GM23338 (cell line): ENCODE results near the gene ACAD11. TPM values are rescaled to one million over a fixed set of nuclear protein-coding genes. Genes with fewer than 3 reads are reported as not detected.

Experiments
- ATAC-seq: fragments of 200-7000 bp; cut with Tn5 transposase; 3 replicates; pipeline ENCODE4 v1.9.1; 2020
- DNase-seq: peaks from one replicate; pipeline ENCODE4 v3.0.0-alpha.2; 2015; ENCODE audit warnings: low spot score
- H2AFZ ChIP-seq: fragments of 200-600 bp; sonication (generic); 2 replicates; pipeline ENCODE4 v1.8.0; 2016; ENCODE audit warnings: antibody characterized with exemption, mild to moderate bottlenecking, moderate library complexity
- H3F3A ChIP-seq: fragments of 200-600 bp; sonication (generic); replicated peaks from 2 replicates; pipeline ENCODE4 v1.8.0; 2017; ENCODE audit warnings: antibody characterized with exemption, mixed run types, low read depth
- H3K27ac ChIP-seq: fragments of 200-600 bp; sonication (generic); 2 replicates; pipeline ENCODE4 v1.6.1; 2016; ENCODE audit warnings: low read depth
- H3K27me3 ChIP-seq: fragments of 200-600 bp; sonication (generic); 2 replicates; pipeline ENCODE4 v1.8.0; 2016; ENCODE audit warnings: mild to moderate bottlenecking, mixed run types, moderate library complexity; ENCODE audit not compliant: insufficient read depth
- H3K36me3 ChIP-seq: fragments of 200-600 bp; sonication (generic); 2 replicates; pipeline ENCODE4 v1.8.0; 2016; ENCODE audit warnings: mild to moderate bottlenecking; ENCODE audit not compliant: insufficient read depth
- H3K4me1 ChIP-seq: fragments of 200-600 bp; sonication (generic); 2 replicates; pipeline ENCODE4 v1.8.0; 2016; ENCODE audit warnings: mild to moderate bottlenecking, moderate library complexity; ENCODE audit not compliant: insufficient read depth
- H3K4me2 ChIP-seq: fragments of 200-600 bp; sonication (generic); 2 replicates; pipeline ENCODE4 v1.7.1; 2017; ENCODE audit warnings: mixed run types
- H3K4me3 ChIP-seq: fragments of 200-600 bp; sonication (generic); 2 replicates; pipeline ENCODE4 v1.6.1; 2016; ENCODE audit warnings: mixed run types
- H3K79me2 ChIP-seq: fragments of 200-600 bp; sonication (generic); replicated peaks from 2 replicates; pipeline ENCODE4 v1.8.0; 2017; ENCODE audit warnings: mild to moderate bottlenecking; ENCODE audit not compliant: insufficient read depth
- H3K9me2 ChIP-seq: fragments of 200-600 bp; sonication (generic); 2 replicates; pipeline ENCODE4 v1.8.0; 2017; ENCODE audit not compliant: insufficient read depth
- H4K20me1 ChIP-seq: fragments of 200-600 bp; sonication (generic); replicated peaks from 2 replicates; pipeline ENCODE4 v1.8.0; 2017; ENCODE audit warnings: mild to moderate bottlenecking; ENCODE audit not compliant: insufficient read depth
- H3K27ac Mint-ChIP-seq: 2 replicates; pipeline ENCODE4 v1.8.0; 2020; ENCODE audit warnings: inconsistent platforms, mild to moderate bottlenecking, moderate library complexity, mixed read lengths
- H3K27me3 Mint-ChIP-seq: 3 replicates; pipeline ENCODE4 v1.8.0; 2022; ENCODE audit warnings: low read depth, mild to moderate bottlenecking, moderate library complexity, mixed read lengths, inconsistent platforms; ENCODE audit not compliant: insufficient read depth, poor library complexity
- H3K36me3 Mint-ChIP-seq: 3 replicates; pipeline ENCODE4 v1.8.0; 2021; ENCODE audit warnings: low read depth, mild to moderate bottlenecking, inconsistent platforms, moderate library complexity, mixed read lengths
- H3K4me1 Mint-ChIP-seq: 3 replicates; pipeline ENCODE4 v1.8.0; 2020; ENCODE audit warnings: mild to moderate bottlenecking, inconsistent platforms, mixed read lengths
- H3K4me3 Mint-ChIP-seq: 3 replicates; pipeline ENCODE4 v1.8.0; 2021; ENCODE audit warnings: moderate library complexity, mild to moderate bottlenecking, inconsistent platforms, mixed read lengths
- H3K9me3 Mint-ChIP-seq: 3 replicates; pipeline ENCODE4 v1.8.0; 2020; ENCODE audit warnings: moderate library complexity, mild to moderate bottlenecking, inconsistent platforms, mixed read lengths
- CREB1 ChIP-seq: fragments of 250-450 bp; sonication (Bioruptor Pico); IDR thresholded peaks from 2 replicates; pipeline ENCODE4 v1.5.0; 2020; ENCODE audit warnings: low read depth, mild to moderate bottlenecking, moderate library complexity
- EZH2 ChIP-seq: fragments of 200-600 bp; sonication (generic); IDR thresholded peaks from one replicate; pipeline ENCODE4 v1.8.0; 2017; ENCODE audit warnings: antibody characterized with exemption, mild to moderate bottlenecking, low read depth; ENCODE audit not compliant: unreplicated experiment
- EZH2phosphoT487 ChIP-seq: fragments of 200-600 bp; sonication (generic); IDR thresholded peaks from one replicate; pipeline ENCODE4 v1.8.1; 2018; ENCODE audit warnings: antibody characterized with exemption; ENCODE audit not compliant: unreplicated experiment
- JUNB ChIP-seq: IDR thresholded peaks from one replicate; pipeline ENCODE4 v1.6.1; 2016; ENCODE audit warnings: antibody characterized with exemption; ENCODE audit not compliant: unreplicated experiment
- NANOG ChIP-seq: IDR thresholded peaks from 2 replicates; pipeline ENCODE4 v1.6.1; 2016; ENCODE audit warnings: antibody characterized with exemption, borderline replicate concordance
- POLR2AphosphoS5 ChIP-seq: IDR thresholded peaks from 2 replicates; pipeline ENCODE4 v1.6.1; 2016; ENCODE audit warnings: antibody characterized with exemption, low read depth
- STAT1 ChIP-seq: IDR thresholded peaks from one replicate; pipeline ENCODE4 v1.6.1; 2016; ENCODE audit warnings: antibody characterized with exemption; ENCODE audit not compliant: unreplicated experiment
- ZNF114 ChIP-seq: fragments of 250-450 bp; sonication (Bioruptor Pico); IDR thresholded peaks from 2 replicates; pipeline ENCODE4 v1.5.0; 2020; ENCODE audit warnings: mild to moderate bottlenecking, moderate library complexity
- ZNF331 ChIP-seq: fragments of 250-450 bp; sonication (Bioruptor Pico); IDR thresholded peaks from 2 replicates; pipeline ENCODE4 v1.5.0; 2020; ENCODE audit warnings: low read depth, mild to moderate bottlenecking, moderate library complexity
- polyA plus RNA-seq: library from polyadenylated mRNA; unstranded; fragments of >200 nt; fragmentation: Nextera tagmentation; extraction: Ambion mirVana; gene quantifications from 2 replicates; pipeline ENCODE4 v1.2.1, GENCODE V29; 2016
- total RNA-seq: library from RNA; depleted of rRNA; stranded (reverse); fragments of >200 nt; shearing (Covaris generic); gene quantifications from 2 replicates; pipeline ENCODE4 v1.2.3, GENCODE V29; 2014
- TF ChIP-seq, protein P1 (sequence below): fragments of 250-450 bp; sonication (Bioruptor Pico); IDR thresholded peaks from 2 replicates; pipeline ENCODE4 v1.5.0; 2020; ENCODE audit warnings: mild to moderate bottlenecking, moderate library complexity
- TF ChIP-seq, protein P2 (sequence below), 2 experiments: fragments of 200-600 bp in 1 of 2; sonication (generic) in 1 of 2; conservative IDR thresholded peaks; 2 replicates each; pipeline versions ENCODE4 v1.5.1 to v1.6.1; 2016 to 2017; ENCODE audit warnings: antibody characterized with exemption in 2 of 2, low read depth in 2 of 2, mild to moderate bottlenecking in 2 of 2, moderate library complexity in 1 of 2
- TF ChIP-seq, protein P3 (sequence below): IDR thresholded peaks from one replicate; pipeline ENCODE4 v1.6.1; 2018; ENCODE audit warnings: antibody characterized with exemption; ENCODE audit not compliant: unreplicated experiment
- TF ChIP-seq, protein P4 (sequence below): IDR thresholded peaks from 2 replicates; pipeline ENCODE4 v1.6.1; 2016; ENCODE audit warnings: antibody characterized with exemption

Gene ACAD11
- total and polyA plus RNA-seq, 2 experiments from 2014 or later = 11.4 to 17.1 TPM

DNA sequence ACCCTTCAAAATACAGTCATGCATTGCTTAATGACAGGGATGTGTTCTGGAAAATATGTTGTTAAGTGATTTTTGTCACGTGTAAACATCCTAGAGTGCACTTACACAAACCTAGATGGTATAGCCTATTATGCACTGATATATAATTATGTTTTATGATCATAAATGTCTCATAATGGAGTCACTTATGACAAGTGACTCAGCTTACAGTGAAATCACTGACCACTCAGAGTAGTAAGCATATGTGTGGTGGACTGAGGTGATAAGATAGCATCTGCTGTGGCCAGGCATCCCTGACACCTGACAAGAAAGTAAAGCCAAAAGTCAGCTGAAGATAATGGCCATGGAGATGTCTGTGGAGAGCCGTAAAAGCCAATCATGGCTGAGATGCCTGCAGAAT is 5.4 kb downstream of the ACAD11 start:
- no peak for ATAC-seq
- H3K36me3 Mint-ChIP-seq = no peaks in the 10 kb centered on the region
- H3K9me3 Mint-ChIP-seq = no peaks in the 10 kb centered on the region

More for the DNA sequence above, 5.4 kb downstream of the ACAD11 start:
- Histone ChIP-seq H3K79me2 (peaks cover 3% of the 10 kb centered on the region; the same call in 1 of the 2 replicates), H3K4me3 (no peak overlapping the region), H3K36me3 (no peaks in the 10 kb centered on the region), H4K20me1 (no peaks in the 10 kb centered on the region), H3K4me2 (no peak overlapping the region), H3F3A (no peaks in the 10 kb centered on the region), H3K9me2 (no peaks in the 10 kb centered on the region), H3K27me3 (no peaks in the 10 kb centered on the region), H3K27ac (no peak overlapping the region), H2AFZ (no peak overlapping the region), H3K4me1 (no peaks in the 10 kb centered on the region; the same call in 1 of the 2 replicates)
- Mint-ChIP-seq H3K4me3 (no peak overlapping the region), H3K27ac (no peak overlapping the region), H3K27me3 (no peaks in the 10 kb centered on the region), H3K4me1 (peaks cover 5% of the 10 kb centered on the region; the same call in 1 of the 3 replicates)
- TF ChIP-seq NANOG (no peak), JUNB (no peak), CREB1 (CRISPR knock-in tag) (no peak), POLR2AphosphoS5 (no peak), STAT1 (no peak), EZH2phosphoT487 (no peak), ZNF114 (no peak), EZH2 (no peak), ZNF331 (CRISPR knock-in tag) (no peak)
- TF ChIP-seq, protein P1, sequence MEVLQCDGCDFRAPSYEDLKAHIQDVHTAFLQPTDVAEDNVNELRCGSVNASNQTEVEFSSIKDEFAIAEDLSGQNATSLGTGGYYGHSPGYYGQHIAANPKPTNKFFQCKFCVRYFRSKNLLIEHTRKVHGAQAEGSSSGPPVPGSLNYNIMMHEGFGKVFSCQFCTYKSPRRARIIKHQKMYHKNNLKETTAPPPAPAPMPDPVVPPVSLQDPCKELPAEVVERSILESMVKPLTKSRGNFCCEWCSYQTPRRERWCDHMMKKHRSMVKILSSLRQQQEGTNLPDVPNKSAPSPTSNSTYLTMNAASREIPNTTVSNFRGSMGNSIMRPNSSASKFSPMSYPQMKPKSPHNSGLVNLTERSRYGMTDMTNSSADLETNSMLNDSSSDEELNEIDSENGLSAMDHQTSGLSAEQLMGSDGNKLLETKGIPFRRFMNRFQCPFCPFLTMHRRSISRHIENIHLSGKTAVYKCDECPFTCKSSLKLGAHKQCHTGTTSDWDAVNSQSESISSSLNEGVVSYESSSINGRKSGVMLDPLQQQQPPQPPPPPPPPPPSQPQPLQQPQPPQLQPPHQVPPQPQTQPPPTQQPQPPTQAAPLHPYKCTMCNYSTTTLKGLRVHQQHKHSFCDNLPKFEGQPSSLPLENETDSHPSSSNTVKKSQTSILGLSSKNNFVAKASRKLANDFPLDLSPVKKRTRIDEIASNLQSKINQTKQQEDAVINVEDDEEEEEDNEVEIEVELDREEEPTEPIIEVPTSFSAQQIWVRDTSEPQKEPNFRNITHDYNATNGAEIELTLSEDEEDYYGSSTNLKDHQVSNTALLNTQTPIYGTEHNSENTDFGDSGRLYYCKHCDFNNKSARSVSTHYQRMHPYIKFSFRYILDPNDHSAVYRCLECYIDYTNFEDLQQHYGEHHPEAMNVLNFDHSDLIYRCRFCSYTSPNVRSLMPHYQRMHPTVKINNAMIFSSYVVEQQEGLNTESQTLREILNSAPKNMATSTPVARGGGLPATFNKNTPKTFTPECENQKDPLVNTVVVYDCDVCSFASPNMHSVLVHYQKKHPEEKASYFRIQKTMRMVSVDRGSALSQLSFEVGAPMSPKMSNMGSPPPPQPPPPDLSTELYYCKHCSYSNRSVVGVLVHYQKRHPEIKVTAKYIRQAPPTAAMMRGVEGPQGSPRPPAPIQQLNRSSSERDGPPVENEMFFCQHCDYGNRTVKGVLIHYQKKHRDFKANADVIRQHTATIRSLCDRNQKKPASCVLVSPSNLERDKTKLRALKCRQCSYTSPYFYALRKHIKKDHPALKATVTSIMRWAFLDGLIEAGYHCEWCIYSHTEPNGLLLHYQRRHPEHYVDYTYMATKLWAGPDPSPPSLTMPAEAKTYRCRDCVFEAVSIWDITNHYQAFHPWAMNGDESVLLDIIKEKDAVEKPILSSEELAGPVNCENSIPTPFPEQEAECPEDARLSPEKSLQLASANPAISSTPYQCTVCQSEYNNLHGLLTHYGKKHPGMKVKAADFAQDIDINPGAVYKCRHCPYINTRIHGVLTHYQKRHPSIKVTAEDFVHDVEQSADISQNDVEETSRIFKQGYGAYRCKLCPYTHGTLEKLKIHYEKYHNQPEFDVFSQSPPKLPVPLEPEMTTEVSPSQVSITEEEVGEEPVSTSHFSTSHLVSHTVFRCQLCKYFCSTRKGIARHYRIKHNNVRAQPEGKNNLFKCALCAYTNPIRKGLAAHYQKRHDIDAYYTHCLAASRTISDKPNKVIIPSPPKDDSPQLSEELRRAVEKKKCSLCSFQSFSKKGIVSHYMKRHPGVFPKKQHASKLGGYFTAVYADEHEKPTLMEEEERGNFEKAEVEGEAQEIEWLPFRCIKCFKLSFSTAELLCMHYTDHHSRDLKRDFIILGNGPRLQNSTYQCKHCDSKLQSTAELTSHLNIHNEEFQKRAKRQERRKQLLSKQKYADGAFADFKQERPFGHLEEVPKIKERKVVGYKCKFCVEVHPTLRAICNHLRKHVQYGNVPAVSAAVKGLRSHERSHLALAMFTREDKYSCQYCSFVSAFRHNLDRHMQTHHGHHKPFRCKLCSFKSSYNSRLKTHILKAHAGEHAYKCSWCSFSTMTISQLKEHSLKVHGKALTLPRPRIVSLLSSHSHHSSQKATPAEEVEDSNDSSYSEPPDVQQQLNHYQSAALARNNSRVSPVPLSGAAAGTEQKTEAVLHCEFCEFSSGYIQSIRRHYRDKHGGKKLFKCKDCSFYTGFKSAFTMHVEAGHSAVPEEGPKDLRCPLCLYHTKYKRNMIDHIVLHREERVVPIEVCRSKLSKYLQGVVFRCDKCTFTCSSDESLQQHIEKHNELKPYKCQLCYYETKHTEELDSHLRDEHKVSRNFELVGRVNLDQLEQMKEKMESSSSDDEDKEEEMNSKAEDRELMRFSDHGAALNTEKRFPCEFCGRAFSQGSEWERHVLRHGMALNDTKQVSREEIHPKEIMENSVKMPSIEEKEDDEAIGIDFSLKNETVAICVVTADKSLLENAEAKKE (CRISPR knock-in tag) = no peak
- TF ChIP-seq, protein P2, sequence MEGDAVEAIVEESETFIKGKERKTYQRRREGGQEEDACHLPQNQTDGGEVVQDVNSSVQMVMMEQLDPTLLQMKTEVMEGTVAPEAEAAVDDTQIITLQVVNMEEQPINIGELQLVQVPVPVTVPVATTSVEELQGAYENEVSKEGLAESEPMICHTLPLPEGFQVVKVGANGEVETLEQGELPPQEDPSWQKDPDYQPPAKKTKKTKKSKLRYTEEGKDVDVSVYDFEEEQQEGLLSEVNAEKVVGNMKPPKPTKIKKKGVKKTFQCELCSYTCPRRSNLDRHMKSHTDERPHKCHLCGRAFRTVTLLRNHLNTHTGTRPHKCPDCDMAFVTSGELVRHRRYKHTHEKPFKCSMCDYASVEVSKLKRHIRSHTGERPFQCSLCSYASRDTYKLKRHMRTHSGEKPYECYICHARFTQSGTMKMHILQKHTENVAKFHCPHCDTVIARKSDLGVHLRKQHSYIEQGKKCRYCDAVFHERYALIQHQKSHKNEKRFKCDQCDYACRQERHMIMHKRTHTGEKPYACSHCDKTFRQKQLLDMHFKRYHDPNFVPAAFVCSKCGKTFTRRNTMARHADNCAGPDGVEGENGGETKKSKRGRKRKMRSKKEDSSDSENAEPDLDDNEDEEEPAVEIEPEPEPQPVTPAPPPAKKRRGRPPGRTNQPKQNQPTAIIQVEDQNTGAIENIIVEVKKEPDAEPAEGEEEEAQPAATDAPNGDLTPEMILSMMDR (conservative IDR thresholded peaks at IDR 0.05; ENCODE audit: low read depth in 2 of 2) = no peak
- TF ChIP-seq, protein P3, sequence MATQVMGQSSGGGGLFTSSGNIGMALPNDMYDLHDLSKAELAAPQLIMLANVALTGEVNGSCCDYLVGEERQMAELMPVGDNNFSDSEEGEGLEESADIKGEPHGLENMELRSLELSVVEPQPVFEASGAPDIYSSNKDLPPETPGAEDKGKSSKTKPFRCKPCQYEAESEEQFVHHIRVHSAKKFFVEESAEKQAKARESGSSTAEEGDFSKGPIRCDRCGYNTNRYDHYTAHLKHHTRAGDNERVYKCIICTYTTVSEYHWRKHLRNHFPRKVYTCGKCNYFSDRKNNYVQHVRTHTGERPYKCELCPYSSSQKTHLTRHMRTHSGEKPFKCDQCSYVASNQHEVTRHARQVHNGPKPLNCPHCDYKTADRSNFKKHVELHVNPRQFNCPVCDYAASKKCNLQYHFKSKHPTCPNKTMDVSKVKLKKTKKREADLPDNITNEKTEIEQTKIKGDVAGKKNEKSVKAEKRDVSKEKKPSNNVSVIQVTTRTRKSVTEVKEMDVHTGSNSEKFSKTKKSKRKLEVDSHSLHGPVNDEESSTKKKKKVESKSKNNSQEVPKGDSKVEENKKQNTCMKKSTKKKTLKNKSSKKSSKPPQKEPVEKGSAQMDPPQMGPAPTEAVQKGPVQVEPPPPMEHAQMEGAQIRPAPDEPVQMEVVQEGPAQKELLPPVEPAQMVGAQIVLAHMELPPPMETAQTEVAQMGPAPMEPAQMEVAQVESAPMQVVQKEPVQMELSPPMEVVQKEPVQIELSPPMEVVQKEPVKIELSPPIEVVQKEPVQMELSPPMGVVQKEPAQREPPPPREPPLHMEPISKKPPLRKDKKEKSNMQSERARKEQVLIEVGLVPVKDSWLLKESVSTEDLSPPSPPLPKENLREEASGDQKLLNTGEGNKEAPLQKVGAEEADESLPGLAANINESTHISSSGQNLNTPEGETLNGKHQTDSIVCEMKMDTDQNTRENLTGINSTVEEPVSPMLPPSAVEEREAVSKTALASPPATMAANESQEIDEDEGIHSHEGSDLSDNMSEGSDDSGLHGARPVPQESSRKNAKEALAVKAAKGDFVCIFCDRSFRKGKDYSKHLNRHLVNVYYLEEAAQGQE = no peak
- TF ChIP-seq, protein P4, sequence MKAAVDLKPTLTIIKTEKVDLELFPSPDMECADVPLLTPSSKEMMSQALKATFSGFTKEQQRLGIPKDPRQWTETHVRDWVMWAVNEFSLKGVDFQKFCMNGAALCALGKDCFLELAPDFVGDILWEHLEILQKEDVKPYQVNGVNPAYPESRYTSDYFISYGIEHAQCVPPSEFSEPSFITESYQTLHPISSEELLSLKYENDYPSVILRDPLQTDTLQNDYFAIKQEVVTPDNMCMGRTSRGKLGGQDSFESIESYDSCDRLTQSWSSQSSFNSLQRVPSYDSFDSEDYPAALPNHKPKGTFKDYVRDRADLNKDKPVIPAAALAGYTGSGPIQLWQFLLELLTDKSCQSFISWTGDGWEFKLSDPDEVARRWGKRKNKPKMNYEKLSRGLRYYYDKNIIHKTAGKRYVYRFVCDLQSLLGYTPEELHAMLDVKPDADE = no peak
- no peak for DNase-seq
